K562 (cell line): ENCODE data around the gene ETV3. TPM values are rescaled to one million over a fixed set of nuclear protein-coding genes. Genes with fewer than 3 reads are reported as not detected.

Source experiments
- ATAC-seq: fragments of 200-7000 bp; cut with Tn5 transposase; 3 replicates; pipeline ENCODE4 v1.9.1; 2020; ENCODE audit warnings: moderate library complexity
- BruUV-seq: library from RNA; stranded (reverse); fragments of 400-500 nt; replicated peaks from 2 replicates; lab custom pipeline; 2021; lab: Mats Ljungman, UMichigan
- CTCF ChIA-PET: fragments of 300-600 bp; formaldehyde crosslinking; extraction: SDS; loops from one replicate; lab custom pipeline; 2021; ENCODE audit warnings: low intra/inter-chr PET ratio; lab: Yijun Ruan, JAX
- POLR2A ChIA-PET: fragments of 300-600, 350-650 bp; sonication (Branson Sonifier 250); formaldehyde crosslinking; extraction: SDS; loops from one replicate; lab custom pipeline; 2021; ENCODE audit warnings: antibody characterized with exemption, inconsistent platforms; lab: Yijun Ruan, JAX
- DNase-seq, 4 experiments: peaks; one replicate each; pipeline versions ENCODE4 v3.0.0 to v3.0.0-alpha.2; 2011 to 2018; ENCODE audit warnings: low spot score in 3 of 4, mixed read lengths in 3 of 4; ENCODE audit errors: extremely low read depth in 1 of 4
- FAIRE-seq: peaks from 2 replicates; lab custom pipeline; 2011; peaks lifted over from hg19 to GRCh38; lab: Jason Lieb, UNC
- H2AFZ ChIP-seq: 2 replicates; pipeline ENCODE4 v1.6.0; 2011; ENCODE audit warnings: low read depth, low read length, control low read depth, inconsistent platforms
- H3K27ac ChIP-seq: fragments of 200-600 bp; 3 replicates; pipeline ENCODE4 v1.8.0; 2011; ENCODE audit warnings: low read depth, mild to moderate bottlenecking, control low read depth, inconsistent platforms, low read length, moderate library complexity, mixed read lengths; ENCODE audit errors: extremely low read depth
- H3K27me3 ChIP-seq, 2 experiments: fragments of 300-600 bp in 1 of 2; 2 replicates in 1 of 2; 3 replicates in 1 of 2; pipeline versions ENCODE4 v1.6.0 to v1.8.0; 2011; ENCODE audit warnings: inconsistent platforms in 2 of 2, low read length in 2 of 2, mild to moderate bottlenecking in 1 of 2, mixed read lengths in 1 of 2, moderate library complexity in 1 of 2; ENCODE audit not compliant: control insufficient read depth in 2 of 2, insufficient read depth in 2 of 2
- H3K36me3 ChIP-seq: fragments of 300-600 bp; 3 replicates; pipeline ENCODE4 v1.8.0; 2011; ENCODE audit warnings: mild to moderate bottlenecking, low read length, inconsistent platforms; ENCODE audit not compliant: control insufficient read depth, insufficient read depth
- H3K4me1 ChIP-seq, 2 experiments: fragments of 200-600 bp in 1 of 2; replicated peaks in 1 of 2; 2 replicates in 1 of 2; 3 replicates in 1 of 2; pipeline versions ENCODE4 v1.5.1 to v1.8.0; 2011; ENCODE audit warnings: inconsistent platforms in 2 of 2, low read length in 2 of 2, mild to moderate bottlenecking in 1 of 2, mixed read lengths in 1 of 2, moderate library complexity in 1 of 2; ENCODE audit not compliant: control insufficient read depth in 2 of 2, insufficient read depth in 2 of 2
- H3K4me2 ChIP-seq: 2 replicates; pipeline ENCODE4 v1.6.1; 2011; ENCODE audit warnings: low read length, control low read depth, inconsistent platforms, mixed read lengths; ENCODE audit not compliant: insufficient read depth
- H3K4me3 ChIP-seq: fragments of 200-600 bp; sonication (generic), shearing (Covaris generic); 2 replicates; pipeline ENCODE4 v1.5.1; 2016; ENCODE audit warnings: control low read depth, inconsistent platforms
- H3K79me2 ChIP-seq: fragments of 200-600 bp; 3 replicates; pipeline ENCODE4 v1.8.0; 2011; ENCODE audit warnings: low read length, inconsistent platforms; ENCODE audit not compliant: control insufficient read depth, insufficient read depth
- H3K9ac ChIP-seq, 2 experiments: 2 replicates each; pipeline versions ENCODE4 v1.6.0 to v1.6.1; 2011; ENCODE audit warnings: low read depth in 2 of 2, low read length in 2 of 2, control low read depth in 1 of 2, inconsistent platforms in 1 of 2, mild to moderate bottlenecking in 1 of 2, mixed read lengths in 1 of 2; ENCODE audit not compliant: insufficient read depth in 1 of 2
- H3K9me1 ChIP-seq: one replicate; pipeline ENCODE4 v1.6.0; 2011; ENCODE audit warnings: inconsistent platforms, mild to moderate bottlenecking, low read length, moderate library complexity; ENCODE audit not compliant: control insufficient read depth, insufficient read depth
- H3K9me3 ChIP-seq: replicated peaks from 2 replicates; pipeline ENCODE4 v1.5.1; 2011; ENCODE audit warnings: low read depth, low read length, inconsistent platforms; ENCODE audit not compliant: control insufficient read depth, insufficient read depth
- H4K20me1 ChIP-seq: replicated peaks from 2 replicates; pipeline ENCODE4 v1.6.1; 2011; ENCODE audit warnings: low read length, inconsistent platforms, mixed read lengths; ENCODE audit not compliant: control insufficient read depth, insufficient read depth
- BRD9 ChIP-seq: fragments of 450-650 bp; IDR thresholded peaks from 2 replicates; pipeline ENCODE4 v1.6.1; 2018; ENCODE audit warnings: low read depth; ENCODE audit not compliant: partially characterized antibody
- ELF4 ChIP-seq: fragments of 450-650 bp; formaldehyde crosslinking; IDR thresholded peaks from 2 replicates; pipeline ENCODE4 v1.4.0; 2022; ENCODE audit warnings: missing genetic modification characterization
- HDAC3 ChIP-seq: fragments of 450-650 bp; IDR thresholded peaks from 2 replicates; pipeline ENCODE4 v1.6.1; 2018; ENCODE audit warnings: borderline replicate concordance, mild to moderate bottlenecking, moderate library complexity; ENCODE audit not compliant: partially characterized antibody
- HNRNPUL1 ChIP-seq: fragments of 200-400 bp; formaldehyde crosslinking; IDR thresholded peaks from 2 replicates; pipeline ENCODE4 v1.6.1; 2017; ENCODE audit warnings: low read length
- KAT7 ChIP-seq: sonication (generic); formaldehyde crosslinking; IDR thresholded peaks from 2 replicates; pipeline ENCODE4 v1.8.0; 2022; ENCODE audit warnings: missing genetic modification reagents, mild to moderate bottlenecking, borderline replicate concordance
- MAFG ChIP-seq: fragments of 450-650 bp; conservative IDR thresholded peaks from 2 replicates; pipeline ENCODE4 v1.6.1; 2016; ENCODE audit warnings: missing genetic modification characterization, missing compliant biosample characterization
- NFYB ChIP-seq: IDR thresholded peaks from 2 replicates; pipeline ENCODE4 v1.6.1; 2011; ENCODE audit warnings: mild to moderate bottlenecking, moderate library complexity; ENCODE audit not compliant: insufficient read length; ENCODE audit errors: extremely low read depth
- SREBF2 ChIP-seq: sonication (generic); formaldehyde crosslinking; IDR thresholded peaks from 2 replicates; pipeline ENCODE4 v1.4.0; 2020; ENCODE audit warnings: mild to moderate bottlenecking, missing genetic modification reagents
- ZBTB17 ChIP-seq: fragments of 450-650 bp; formaldehyde crosslinking; IDR thresholded peaks from 2 replicates; pipeline ENCODE4 v1.4.0; 2020; ENCODE audit warnings: mild to moderate bottlenecking
- ZNF431 ChIP-seq: sonication (generic); formaldehyde crosslinking; IDR thresholded peaks from 2 replicates; pipeline ENCODE4 v1.8.0; 2022; ENCODE audit warnings: mild to moderate bottlenecking, missing genetic modification reagents
- WGBS: fragments of 100-300 bp; shearing (Covaris generic); methylation state at CpG from one replicate; pipeline ENCODE4 v1.1.6; 2016; ENCODE audit warnings: low coverage, mixed read lengths; ENCODE audit not compliant: insufficient coverage; ENCODE audit errors: missing lambda C conversion rate; 5-methylcytosine and 5-hydroxymethylcytosine counted together
- in situ Hi-C: fragments of 300-500 bp; cut with MboI; formaldehyde crosslinking; loops from 4 replicates; pipeline ENCODE4 v1.15.0; 2018; ENCODE audit warnings: inconsistent platforms, mixed read lengths
- intact Hi-C: fragments of 100-400 bp; cut with micrococcal nuclease; formaldehyde crosslinking; loops from 2 replicates; pipeline ENCODE4 v1.14.2; 2022
- polyA plus RNA-seq, 8 experiments: library from polyadenylated mRNA; depleted of rRNA in 4 of 8; stranded (reverse) in 5 of 8; unstranded in 3 of 8; fragments of >200 nt; fragmentation: Nextera tagmentation in 2 of 8; fragmentation: Illumina TruSeq in 1 of 8; extraction: Ambion mirVana in 2 of 8; extraction: Trizol in 1 of 8; gene quantifications; 2 replicates each; pipeline versions ENCODE4 v1.2.1 to v1.2.3, GENCODE V29; 2011 to 2014; ENCODE audit warnings: inconsistent platforms in 1 of 8, missing spikeins in 1 of 8
- total RNA-seq, 7 experiments: library from RNA; depleted of rRNA in 6 of 7; stranded (reverse); fragments of >200 nt in 6 of 7; fragmentation: Illumina TruSeq in 2 of 7; extraction: Trizol in 2 of 7; gene quantifications; 2 replicates each; pipeline versions ENCODE4 v1.2.1 to v1.2.3, GENCODE V29; 2011 to 2021; ENCODE audit warnings: low replicate concordance in 1 of 7
- TF ChIP-seq, protein P1 (sequence below): fragments of 250-450 bp; sonication (Bioruptor Pico); IDR thresholded peaks from 2 replicates; pipeline ENCODE4 v1.5.0; 2021
- TF ChIP-seq, protein P2 (sequence below), 2 experiments: fragments of 450-650 bp; conservative IDR thresholded peaks; 2 replicates each; pipeline ENCODE4 v1.6.1; 2017; ENCODE audit warnings: mild to moderate bottlenecking in 2 of 2, moderate library complexity in 2 of 2
- TF ChIP-seq, protein P3 (sequence below): IDR thresholded peaks from 2 replicates; pipeline ENCODE4 v1.6.1; 2011; ENCODE audit warnings: borderline replicate concordance, low read depth, mild to moderate bottlenecking, moderate library complexity, low read length; ENCODE audit not compliant: insufficient read depth, poor library complexity, severe bottlenecking
- TF ChIP-seq, protein P4 (sequence below): fragments of 250-450 bp; sonication (Bioruptor Pico); IDR thresholded peaks from 2 replicates; pipeline ENCODE4 v1.8.0; 2022; ENCODE audit warnings: inconsistent platforms

The ETV3 gene
- total and polyA plus RNA-seq, 9 of the 15 experiments (the other 6 are each of a cell fraction or from before 2014, with no cell fraction given) = 3.1 to 16.0 (median 9.0) TPM

DNA sequence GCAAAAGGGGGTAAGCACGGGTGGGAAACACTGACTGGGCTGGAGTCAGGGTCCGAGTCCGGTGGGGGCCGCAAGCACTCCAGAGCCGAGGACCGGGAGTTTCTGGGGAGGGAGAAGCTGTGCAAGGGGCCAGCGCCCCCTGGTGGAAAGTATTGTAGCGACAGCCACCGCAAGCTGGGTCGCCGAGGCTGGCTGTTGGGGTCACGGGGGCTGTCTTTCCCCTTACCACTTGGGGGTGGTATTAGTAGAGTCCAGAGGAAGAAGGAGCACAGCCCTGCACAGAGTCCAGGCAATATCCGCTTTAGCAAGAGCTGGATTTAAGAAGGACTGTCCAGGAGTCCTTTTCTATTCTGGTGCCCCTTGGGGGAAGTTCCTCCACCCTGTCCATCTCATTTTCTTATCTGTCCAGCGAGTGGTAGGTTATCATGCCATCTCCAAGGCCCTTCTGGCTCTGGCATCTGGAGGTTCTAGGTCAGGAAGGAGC is 17.9 kb upstream of the ETV3 start (continued):
- peak; percentile 71 for TF ChIP-seq BRD9
- no peak for TF ChIP-seq KAT7 (CRISPR knock-in tag)
- TF ChIP-seq, protein P1, sequence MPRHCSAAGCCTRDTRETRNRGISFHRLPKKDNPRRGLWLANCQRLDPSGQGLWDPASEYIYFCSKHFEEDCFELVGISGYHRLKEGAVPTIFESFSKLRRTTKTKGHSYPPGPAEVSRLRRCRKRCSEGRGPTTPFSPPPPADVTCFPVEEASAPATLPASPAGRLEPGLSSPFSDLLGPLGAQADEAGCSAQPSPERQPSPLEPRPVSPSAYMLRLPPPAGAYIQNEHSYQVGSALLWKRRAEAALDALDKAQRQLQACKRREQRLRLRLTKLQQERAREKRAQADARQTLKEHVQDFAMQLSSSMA (CRISPR knock-in tag) = no peak

DNA sequence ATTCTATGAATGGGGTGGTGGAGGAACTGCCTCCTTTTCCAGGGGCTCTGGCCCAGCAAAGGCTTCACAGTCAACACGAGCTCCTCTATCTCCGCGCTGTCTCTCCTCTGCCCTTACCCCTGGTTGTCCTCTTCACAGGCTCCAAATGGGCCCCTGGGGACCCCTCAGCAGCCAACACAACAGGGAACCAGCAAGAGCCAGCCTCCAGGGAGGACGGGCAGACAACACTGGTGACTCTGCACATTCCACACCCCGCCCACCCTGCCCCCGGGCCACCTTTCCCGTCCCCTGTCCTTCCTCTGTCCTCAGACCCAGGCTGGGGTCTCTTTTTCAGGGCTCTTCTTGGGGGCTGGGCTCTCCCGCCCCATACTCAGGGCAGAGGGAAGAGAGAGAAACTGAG is 17.5 kb upstream of the ETV3 start:
- CTCF ChIA-PET = interaction anchor here (1.4 to 6.0 kb wide), 3 partner anchors 65 to 317 kb away, joined by 5 to 133 read pairs (median 8); no protein-coding TSS in a partner anchor
- POLR2A ChIA-PET = interaction anchor here (0.6 to 3.1 kb wide), 8 partner anchors 14 to 236 kb away, joined by 3 to 14 read pairs (median 3); partner anchors contain the start of gene LRRC71
- H3K27me3 ChIP-seq = peaks cover 6 to 37% of the 10 kb centered on the region in 2 experiments
- FAIRE-seq (no peak), DNase-seq (peak in 2 of 4 experiments; percentile 58), ATAC-seq (peak; percentile 61)
- intact Hi-C loops = loop anchor here (1.0 to 5.0 kb wide), 3 partner anchors 16 to 228 kb away; no protein-coding TSS in a partner anchor
- H3K36me3 ChIP-seq = no peaks in the 10 kb centered on the region
- peak overlapping the region; percentile 79 for H3K4me2 ChIP-seq
- peak overlapping the region in 1 of 2 experiments; percentile 80; a peak in 2 of 4 replicates for H3K9ac ChIP-seq
- H3K9me3 ChIP-seq = no peaks in the 10 kb centered on the region
- peak overlapping the region; percentile 91 for H2AFZ ChIP-seq
- H3K79me2 ChIP-seq = no peaks in the 10 kb centered on the region
- peak overlapping the region; percentile 21; the same call in 1 of the 2 replicates for H3K4me3 ChIP-seq
- 0% methylated on average over 4 of the region's 8 CpGs for WGBS
- H3K4me1 ChIP-seq = peaks cover 33 to 48% of the 10 kb centered on the region in 2 experiments
- no peak overlapping the region for H3K27ac ChIP-seq
- no peaks in the 10 kb centered on the region for H4K20me1 ChIP-seq
- in situ Hi-C loops = loop anchor here (10.0 to 25.0 kb wide), 2 partner anchors 201 to 782 kb away; no protein-coding TSS in a partner anchor
- no peaks in the 10 kb centered on the region for H3K9me1 ChIP-seq
- no TSS peak for BruUV-seq
- TF ChIP-seq ZNF431 (no peak), HNRNPUL1 (no peak), SREBF2 (CRISPR knock-in tag) (no peak), NFYB (no peak), MAFG (tag) (peak; percentile 37; the same call in 1 of the 2 replicates), ZBTB17 (CRISPR knock-in tag) (no peak), HDAC3 (no peak), ELF4 (CRISPR knock-in tag) (no peak)
- TF ChIP-seq, protein P2, sequence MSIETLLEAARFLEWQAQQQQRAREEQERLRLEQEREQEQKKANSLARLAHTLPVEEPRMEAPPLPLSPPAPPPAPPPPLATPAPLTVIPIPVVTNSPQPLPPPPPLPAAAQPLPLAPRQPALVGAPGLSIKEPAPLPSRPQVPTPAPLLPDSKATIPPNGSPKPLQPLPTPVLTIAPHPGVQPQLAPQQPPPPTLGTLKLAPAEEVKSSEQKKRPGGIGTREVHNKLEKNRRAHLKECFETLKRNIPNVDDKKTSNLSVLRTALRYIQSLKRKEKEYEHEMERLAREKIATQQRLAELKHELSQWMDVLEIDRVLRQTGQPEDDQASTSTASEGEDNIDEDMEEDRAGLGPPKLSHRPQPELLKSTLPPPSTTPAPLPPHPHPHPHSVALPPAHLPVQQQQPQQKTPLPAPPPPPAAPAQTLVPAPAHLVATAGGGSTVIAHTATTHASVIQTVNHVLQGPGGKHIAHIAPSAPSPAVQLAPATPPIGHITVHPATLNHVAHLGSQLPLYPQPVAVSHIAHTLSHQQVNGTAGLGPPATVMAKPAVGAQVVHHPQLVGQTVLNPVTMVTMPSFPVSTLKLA (conservative IDR thresholded peaks at IDR 0.05) = no peak
- TF ChIP-seq, protein P3, sequence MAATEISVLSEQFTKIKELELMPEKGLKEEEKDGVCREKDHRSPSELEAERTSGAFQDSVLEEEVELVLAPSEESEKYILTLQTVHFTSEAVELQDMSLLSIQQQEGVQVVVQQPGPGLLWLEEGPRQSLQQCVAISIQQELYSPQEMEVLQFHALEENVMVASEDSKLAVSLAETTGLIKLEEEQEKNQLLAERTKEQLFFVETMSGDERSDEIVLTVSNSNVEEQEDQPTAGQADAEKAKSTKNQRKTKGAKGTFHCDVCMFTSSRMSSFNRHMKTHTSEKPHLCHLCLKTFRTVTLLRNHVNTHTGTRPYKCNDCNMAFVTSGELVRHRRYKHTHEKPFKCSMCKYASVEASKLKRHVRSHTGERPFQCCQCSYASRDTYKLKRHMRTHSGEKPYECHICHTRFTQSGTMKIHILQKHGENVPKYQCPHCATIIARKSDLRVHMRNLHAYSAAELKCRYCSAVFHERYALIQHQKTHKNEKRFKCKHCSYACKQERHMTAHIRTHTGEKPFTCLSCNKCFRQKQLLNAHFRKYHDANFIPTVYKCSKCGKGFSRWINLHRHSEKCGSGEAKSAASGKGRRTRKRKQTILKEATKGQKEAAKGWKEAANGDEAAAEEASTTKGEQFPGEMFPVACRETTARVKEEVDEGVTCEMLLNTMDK = no peak
- TF ChIP-seq, protein P4, sequence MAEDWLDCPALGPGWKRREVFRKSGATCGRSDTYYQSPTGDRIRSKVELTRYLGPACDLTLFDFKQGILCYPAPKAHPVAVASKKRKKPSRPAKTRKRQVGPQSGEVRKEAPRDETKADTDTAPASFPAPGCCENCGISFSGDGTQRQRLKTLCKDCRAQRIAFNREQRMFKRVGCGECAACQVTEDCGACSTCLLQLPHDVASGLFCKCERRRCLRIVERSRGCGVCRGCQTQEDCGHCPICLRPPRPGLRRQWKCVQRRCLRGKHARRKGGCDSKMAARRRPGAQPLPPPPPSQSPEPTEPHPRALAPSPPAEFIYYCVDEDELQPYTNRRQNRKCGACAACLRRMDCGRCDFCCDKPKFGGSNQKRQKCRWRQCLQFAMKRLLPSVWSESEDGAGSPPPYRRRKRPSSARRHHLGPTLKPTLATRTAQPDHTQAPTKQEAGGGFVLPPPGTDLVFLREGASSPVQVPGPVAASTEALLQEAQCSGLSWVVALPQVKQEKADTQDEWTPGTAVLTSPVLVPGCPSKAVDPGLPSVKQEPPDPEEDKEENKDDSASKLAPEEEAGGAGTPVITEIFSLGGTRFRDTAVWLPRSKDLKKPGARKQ (CRISPR knock-in tag) = no peak
